Measurements from ENCODE around the gene ZNF423.

DNA sequence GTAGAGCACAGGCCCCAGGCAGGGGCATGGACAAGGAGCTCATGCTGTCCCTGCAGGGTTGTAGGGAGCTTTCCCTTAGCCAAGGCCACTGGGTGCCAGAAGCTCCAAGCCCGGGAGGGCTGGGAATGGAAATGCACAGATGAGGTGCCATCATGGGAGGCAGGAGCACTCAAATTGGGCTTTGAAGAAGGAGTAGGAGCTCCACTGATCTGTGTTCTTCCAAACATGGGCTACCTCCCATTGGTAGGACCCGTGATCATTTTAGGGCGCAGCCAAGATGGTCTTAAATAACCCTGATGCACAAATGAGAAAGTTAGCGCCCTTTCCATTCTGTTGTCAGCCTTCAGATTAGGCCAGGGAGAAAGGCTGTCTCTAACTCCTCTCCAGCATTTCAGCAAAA is 201.5 kb downstream of the ZNF423 start:
- TF ChIP-seq POLR2A (IDR thresholded peaks at IDR 0.05) (no peak), POLR2AphosphoS5 (IDR thresholded peaks at IDR 0.05) (no peak)
